ENCODE data around the gene SLC8A3. TPM values are rescaled to one million over a fixed set of nuclear protein-coding genes. Genes with fewer than 3 reads are reported as not detected.
A peak's percentile ranks its signal among the peaks of the same experiment; 100 is the strongest.

SLC8A3 gene
- polyA plus RNA-seq, 3 donors = 0.01 TPM; not detected in 2

DNA sequence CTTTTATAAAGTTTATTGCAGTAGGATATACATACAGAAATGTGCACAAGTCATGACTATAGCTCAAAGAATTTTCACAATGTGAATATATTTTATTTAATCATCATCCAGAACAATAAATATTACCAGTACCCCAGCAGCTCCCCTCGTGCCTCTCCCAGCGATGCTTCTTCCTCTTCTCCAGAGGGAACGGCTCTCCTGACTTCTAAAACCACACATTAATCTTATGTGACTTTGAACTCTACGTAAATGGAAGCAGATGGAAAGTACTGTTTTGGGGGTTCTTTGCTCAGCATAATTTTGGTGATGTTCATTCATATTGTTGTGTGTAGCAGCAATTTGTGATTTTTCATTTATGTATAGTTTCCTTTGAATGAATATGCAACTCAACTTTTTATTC is 4.6 kb upstream of the SLC8A3 start:
- Mint-ChIP-seq H3K4me1 (peaks cover 6% of the 10 kb centered on the region), H3K27me3 (ENCODE audit: low read depth in 3 of 3) (peaks cover 20 to 50% (median 37%) of the 10 kb centered on the region in 3 donors), H3K4me3 (peak overlapping the region in 1 of 2 donors; percentile 26), H3K36me3 (peaks cover 0 to 2% of the 10 kb centered on the region in 2 donors), H3K27ac (no peak overlapping the region), H3K9me3 (peaks cover 0 to 15% (median 5%) of the 10 kb centered on the region in 7 donors)
- intact Hi-C loops (cut with micrococcal nuclease) = no loop called here
- WGBS (ENCODE audit: insufficient coverage) = no CpG with 5 or more reads among the region's 4 CpGs
- no peak for DNase-seq
- Histone ChIP-seq H3K9ac (ENCODE audit: insufficient read depth, low read length, poor library complexity, severe bottlenecking) (no peak overlapping the region), H3K27ac (ENCODE audit: low read depth in 1 of 2, low read length in 2 of 2) (no peak overlapping the region), H3K4me2 (replicated peaks; ENCODE audit: extremely low read depth, low read length, poor library complexity, severe bottlenecking) (no peak overlapping the region), H3K4me3 (replicated peaks in 1 of 3; ENCODE audit: low read depth in 2 of 3, low read length in 3 of 3) (no peak overlapping the region), H3K4me1 (ENCODE audit: control insufficient read depth in 1 of 2, insufficient read depth in 2 of 2, low read length in 2 of 2) (peaks cover 0 to 9% of the 10 kb centered on the region in 2 donors), H3K27me3 (ENCODE audit: control insufficient read depth in 2 of 2, insufficient read depth in 2 of 2, low read length in 2 of 2) (peaks cover 25 to 33% of the 10 kb centered on the region in 2 donors), H3K79me2 (ENCODE audit: insufficient read depth, low read length) (no peaks in the 10 kb centered on the region), H4K20me1 (ENCODE audit: insufficient read depth, low read length) (no peaks in the 10 kb centered on the region), H3K36me3 (replicated peaks in 1 of 2; ENCODE audit: control insufficient read depth in 1 of 2, insufficient read depth in 2 of 2, low read length in 2 of 2) (no peaks in the 10 kb centered on the region), H2AFZ (ENCODE audit: insufficient read depth, low read depth, low read length, poor library complexity, severe bottlenecking) (no peak overlapping the region), H3K9me3 (replicated peaks in 1 of 2; ENCODE audit: control insufficient read depth in 1 of 2, insufficient read depth in 1 of 2, low read length in 2 of 2) (peaks cover 0 to 6% of the 10 kb centered on the region in 2 donors)
- TF ChIP-seq, protein P1, sequence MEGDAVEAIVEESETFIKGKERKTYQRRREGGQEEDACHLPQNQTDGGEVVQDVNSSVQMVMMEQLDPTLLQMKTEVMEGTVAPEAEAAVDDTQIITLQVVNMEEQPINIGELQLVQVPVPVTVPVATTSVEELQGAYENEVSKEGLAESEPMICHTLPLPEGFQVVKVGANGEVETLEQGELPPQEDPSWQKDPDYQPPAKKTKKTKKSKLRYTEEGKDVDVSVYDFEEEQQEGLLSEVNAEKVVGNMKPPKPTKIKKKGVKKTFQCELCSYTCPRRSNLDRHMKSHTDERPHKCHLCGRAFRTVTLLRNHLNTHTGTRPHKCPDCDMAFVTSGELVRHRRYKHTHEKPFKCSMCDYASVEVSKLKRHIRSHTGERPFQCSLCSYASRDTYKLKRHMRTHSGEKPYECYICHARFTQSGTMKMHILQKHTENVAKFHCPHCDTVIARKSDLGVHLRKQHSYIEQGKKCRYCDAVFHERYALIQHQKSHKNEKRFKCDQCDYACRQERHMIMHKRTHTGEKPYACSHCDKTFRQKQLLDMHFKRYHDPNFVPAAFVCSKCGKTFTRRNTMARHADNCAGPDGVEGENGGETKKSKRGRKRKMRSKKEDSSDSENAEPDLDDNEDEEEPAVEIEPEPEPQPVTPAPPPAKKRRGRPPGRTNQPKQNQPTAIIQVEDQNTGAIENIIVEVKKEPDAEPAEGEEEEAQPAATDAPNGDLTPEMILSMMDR (IDR thresholded peaks at IDR 0.05) = no peak

- Histone ChIP-seq H3K9ac (ENCODE audit: insufficient read depth, low read length, poor library complexity, severe bottlenecking) (no peak overlapping the region), H4K20me1 (ENCODE audit: insufficient read depth, low read length) (no peaks in the 10 kb centered on the region), H3K27me3 (ENCODE audit: control insufficient read depth in 2 of 2, insufficient read depth in 2 of 2, low read length in 2 of 2) (peaks cover 28 to 36% of the 10 kb centered on the region in 2 donors), H3K4me2 (replicated peaks; ENCODE audit: extremely low read depth, low read length, poor library complexity, severe bottlenecking) (no peak overlapping the region), H2AFZ (ENCODE audit: insufficient read depth, low read depth, low read length, poor library complexity, severe bottlenecking) (no peak overlapping the region), H3K4me3 (replicated peaks in 1 of 3; ENCODE audit: low read depth in 2 of 3, low read length in 3 of 3) (no peak overlapping the region), H3K9me3 (replicated peaks in 1 of 2; ENCODE audit: control insufficient read depth in 1 of 2, insufficient read depth in 1 of 2, low read length in 2 of 2) (peaks cover 0 to 6% of the 10 kb centered on the region in 2 donors), H3K79me2 (ENCODE audit: insufficient read depth, low read length) (no peaks in the 10 kb centered on the region), H3K36me3 (replicated peaks in 1 of 2; ENCODE audit: control insufficient read depth in 1 of 2, insufficient read depth in 2 of 2, low read length in 2 of 2) (no peaks in the 10 kb centered on the region), H3K27ac (ENCODE audit: low read depth in 1 of 2, low read length in 2 of 2) (no peak overlapping the region), H3K4me1 (ENCODE audit: control insufficient read depth in 1 of 2, insufficient read depth in 2 of 2, low read length in 2 of 2) (peaks cover 4 to 14% of the 10 kb centered on the region in 2 donors)
- H3K4me3 Mint-ChIP-seq = no peak overlapping the region
- peaks cover 0 to 16% (median 5%) of the 10 kb centered on the region in 7 donors for H3K9me3 Mint-ChIP-seq
- TF ChIP-seq, protein P1 (IDR thresholded peaks at IDR 0.05) = no peak
- intact Hi-C loops (cut with micrococcal nuclease) = no loop called here
- H3K36me3 Mint-ChIP-seq = peaks cover 0 to 4% of the 10 kb centered on the region in 2 donors
- H3K27me3 Mint-ChIP-seq (ENCODE audit: low read depth in 3 of 3) = peaks cover 24 to 55% (median 41%) of the 10 kb centered on the region in 3 donors
- WGBS (ENCODE audit: insufficient coverage) = 75% methylated on average over 2 of the region's 2 CpGs
- peaks cover 9% of the 10 kb centered on the region for H3K4me1 Mint-ChIP-seq
- DNase-seq = no peak
- no peak overlapping the region for H3K27ac Mint-ChIP-seq
Observed at GRCh38 chr14:70192915-70193314, 4.2 kb upstream of the SLC8A3 start.

Measured in CD14-positive monocyte (primary cell).